Measurements from ENCODE around the gene GPATCH1.
A peak's percentile ranks its signal among the peaks of the same experiment; 100 is the strongest.
"Not testable (repeated sequence)": the region's sequence is repeated elsewhere in the genome, so short reads cannot be mapped to it uniquely, and the experiment has no call there.

GPATCH1 gene

DNA sequence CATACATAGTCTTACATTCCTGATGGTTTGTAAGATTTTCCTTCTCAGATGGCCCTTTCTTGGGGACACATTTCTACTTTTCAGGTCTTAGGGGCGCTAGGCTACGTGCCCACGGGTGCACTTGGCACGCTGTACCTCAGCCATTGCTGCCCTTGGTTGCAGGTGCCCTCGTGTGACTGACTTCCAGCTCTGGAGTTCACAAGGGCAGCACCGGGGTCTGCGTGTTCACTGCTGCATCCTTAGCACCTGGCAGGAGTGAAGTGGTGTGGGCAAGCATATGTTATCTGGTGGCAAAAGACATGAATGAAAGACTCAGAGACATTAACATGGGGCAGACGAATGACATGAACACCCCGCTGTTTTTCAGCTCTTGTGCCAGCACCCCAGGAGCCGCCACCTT lies 37.7 kb downstream of the GPATCH1 start:
- DNase-seq (ENCODE audit: low read depth), result no peak

DNA sequence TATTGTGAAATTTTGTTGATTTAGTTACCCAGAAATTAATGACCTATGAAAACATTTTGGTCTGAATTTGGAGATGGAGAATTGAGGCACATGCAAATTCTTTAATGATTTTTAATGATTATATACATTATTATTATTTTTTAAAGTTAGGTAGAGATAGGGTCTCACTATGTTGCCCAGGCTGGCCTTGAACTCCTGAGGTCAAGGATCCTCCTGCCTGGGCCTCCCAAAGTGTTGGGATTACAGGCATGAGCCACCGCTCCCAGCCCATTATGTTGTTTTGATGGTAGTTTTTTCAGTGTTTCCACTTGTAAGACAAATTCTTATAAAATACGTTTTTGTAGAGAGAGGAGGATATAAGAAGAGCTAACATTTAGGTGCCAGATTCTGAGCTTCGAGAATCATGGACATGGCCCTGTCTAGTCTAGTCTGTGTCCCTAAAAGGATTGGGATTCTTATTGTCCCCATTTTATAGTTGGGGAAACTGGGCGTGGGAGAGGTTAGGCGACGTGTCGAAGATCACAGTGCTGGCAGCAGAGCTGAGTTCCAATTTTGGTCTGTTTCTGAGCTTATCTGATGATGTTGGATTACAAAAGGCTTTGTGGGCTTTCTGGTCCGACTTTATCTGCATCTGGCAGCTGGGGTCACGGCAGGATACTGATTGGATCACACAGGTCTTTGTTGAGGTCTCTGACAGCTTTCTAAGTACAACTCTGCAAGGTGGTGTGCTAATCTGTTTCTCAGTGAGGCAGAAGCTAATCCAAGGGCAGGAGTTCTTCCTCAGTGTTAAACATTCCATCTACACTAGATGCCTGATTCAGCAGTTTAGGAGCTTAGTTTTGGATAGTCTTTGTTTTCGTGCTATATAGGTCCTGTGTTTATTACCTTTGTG lies 43.5 kb downstream of the GPATCH1 start:
- no peak for DNase-seq (ENCODE audit: low read depth)

DNA sequence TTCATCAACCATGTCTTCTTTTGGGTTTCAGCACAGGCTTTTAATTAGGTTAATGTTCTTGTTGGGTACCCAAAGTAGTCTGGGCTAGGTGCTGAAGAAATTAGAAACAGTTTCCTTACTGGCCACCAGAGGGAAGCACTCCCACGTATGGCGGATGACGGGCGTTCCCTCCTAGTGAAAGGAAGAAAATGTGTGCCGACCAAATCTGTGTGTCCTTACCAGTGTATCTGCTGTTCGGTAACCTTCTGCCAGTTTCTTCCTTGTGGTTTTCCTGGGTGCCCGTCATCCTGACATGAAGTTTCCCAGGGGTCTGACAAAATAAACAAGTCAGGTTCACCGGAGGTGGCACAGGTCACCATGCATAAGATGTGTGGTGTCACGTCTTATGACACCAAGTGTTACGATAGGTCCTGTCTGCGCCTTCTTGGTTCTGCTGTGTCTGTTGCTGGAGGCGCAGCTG lies 45.0 kb downstream of the GPATCH1 start:
- peak; percentile 14 for DNase-seq (ENCODE audit: low read depth)

DNA sequence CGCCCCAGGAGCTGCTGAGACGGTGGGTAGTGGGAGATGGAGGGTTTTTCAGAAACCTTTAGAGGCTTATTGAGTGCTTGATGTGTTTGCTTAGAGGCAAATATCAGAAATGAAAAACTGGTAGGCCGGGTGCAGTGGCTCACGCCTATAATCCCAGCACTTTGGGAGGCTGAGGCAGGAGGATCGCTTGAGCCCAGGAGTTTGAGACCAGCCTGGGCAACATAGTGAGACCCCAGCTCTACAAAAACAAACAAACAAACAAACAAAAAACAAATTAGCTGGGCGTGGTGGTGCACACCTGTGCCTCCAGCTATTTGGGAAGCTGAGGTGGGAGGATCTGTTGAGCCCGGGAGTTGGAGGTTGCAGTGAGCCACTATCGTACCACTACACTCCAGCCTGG lies 45.7 kb downstream of the GPATCH1 start:
- not testable (repeated sequence) for DNase-seq (ENCODE audit: low read depth)

DNA sequence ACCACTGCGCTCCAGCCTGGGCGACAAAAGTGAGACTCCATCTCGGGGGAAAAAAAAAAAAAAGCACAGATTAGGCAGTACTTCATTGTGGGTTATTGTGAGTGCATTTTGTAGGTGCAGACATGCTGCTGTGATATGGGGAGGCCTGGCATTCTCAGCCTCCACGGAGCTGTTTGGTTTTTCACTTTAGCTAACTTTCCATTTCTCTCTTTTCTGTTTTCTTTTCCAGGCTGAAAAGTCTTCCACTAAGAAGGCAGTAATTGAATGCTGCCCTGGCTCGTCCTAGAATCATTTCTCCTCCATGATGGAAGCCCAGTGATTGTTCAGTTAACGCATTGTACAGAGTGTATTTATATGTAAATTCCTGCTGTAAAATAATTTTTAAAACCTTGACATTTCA lies 48.9 kb downstream of the GPATCH1 start:
- no peak for DNase-seq (ENCODE audit: low read depth)

DNA sequence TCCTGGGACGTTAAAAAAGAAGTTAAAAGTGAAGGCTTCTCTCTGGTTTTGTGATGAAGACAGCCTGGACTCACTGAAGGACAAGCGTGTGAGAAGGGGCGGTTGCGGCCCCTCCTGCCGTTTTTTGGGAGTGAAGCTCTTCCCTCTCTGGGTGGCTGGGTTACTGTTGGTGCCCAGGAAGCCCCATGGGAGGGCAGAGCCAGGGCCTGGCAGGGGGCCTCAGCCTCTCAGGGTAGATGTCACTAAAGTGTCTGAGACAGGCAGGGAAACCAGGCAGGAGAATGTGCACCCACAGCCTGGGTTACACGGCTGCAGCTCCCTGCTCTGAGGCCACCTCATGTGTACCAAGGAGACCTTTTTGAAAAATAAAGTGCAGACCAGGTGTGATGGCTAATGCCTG lies 49.5 kb downstream of the GPATCH1 start:
- DNase-seq (ENCODE audit: low read depth), result no peak

DNA sequence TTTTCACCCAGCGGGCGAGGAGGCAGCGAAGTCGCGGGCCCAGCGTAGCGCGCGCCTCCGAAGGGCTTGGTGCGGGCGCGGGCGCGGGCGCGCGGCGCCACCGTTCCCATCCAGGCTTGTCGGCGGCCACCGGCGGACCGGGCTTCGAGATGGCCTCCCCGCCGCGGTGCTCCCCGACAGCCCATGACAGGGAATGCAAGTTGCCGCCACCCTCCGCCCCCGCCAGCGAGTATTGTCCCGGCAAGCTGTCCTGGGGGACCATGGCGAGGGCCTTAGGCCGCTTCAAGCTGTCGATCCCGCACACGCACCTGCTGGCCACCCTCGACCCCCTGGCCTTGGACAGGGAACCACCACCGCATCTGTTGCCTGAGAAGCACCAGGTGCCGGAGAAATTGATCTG lies 51.0 kb downstream of the GPATCH1 start, which contains the start of gene WDR88:
Gene WDR88, plus strand, starts transcription at position 94 of the 400 bp plus-strand sequence. Its CDS starts 56 bp downstream, at position 150.
- no peak for DNase-seq (ENCODE audit: low read depth)

DNA sequence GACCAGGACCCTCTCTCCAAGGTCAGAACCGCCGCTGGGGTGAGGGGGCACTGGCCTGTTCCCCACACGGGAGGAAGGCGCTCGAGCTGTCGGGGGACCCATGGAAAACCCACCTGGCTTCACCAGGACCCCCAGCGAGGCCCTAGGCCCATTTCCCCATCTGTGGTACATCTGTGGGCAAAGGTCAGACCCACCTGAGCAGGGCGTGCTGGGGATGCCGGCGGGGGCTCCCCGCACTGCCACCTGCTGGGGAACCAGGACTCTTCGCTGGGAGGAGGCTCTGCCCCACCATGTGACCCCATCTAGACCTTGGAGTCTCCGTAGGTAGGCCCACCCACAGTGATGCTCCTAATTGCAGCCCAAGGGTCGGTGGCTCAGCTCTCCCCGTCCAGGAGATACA lies 51.4 kb downstream of the GPATCH1 start:
- DNase-seq (ENCODE audit: low read depth), result no peak

DNA sequence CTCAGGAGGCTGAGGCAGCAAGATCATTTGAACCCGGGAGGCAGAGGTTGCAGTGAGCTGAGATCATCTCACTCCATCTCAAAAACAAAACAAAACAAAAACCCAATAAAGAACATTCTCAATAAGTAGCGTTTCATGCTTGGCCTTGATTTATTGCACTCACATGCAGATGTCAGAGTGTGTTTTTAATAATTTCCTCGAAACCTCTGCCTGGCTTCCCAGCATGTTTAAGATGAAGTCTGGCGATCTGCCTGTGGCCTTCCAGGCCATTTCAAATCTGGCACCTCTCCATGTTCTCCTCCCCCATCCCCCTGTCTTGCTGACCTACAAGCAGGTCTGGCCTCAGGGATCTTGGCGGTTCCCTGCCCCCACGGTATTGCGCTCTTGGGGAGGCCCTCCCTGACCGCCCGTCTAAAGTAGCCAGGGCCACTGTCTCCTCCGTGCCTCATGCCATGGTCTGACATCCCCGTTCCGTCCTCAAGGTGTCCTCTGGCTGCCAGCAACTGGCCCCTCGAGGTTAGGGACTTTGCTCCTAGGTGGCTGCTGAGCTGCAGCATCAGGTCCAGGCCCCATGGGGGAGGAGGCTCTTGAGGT lies 52.6 kb downstream of the GPATCH1 start:
- no peak for DNase-seq (ENCODE audit: low read depth)

DNA sequence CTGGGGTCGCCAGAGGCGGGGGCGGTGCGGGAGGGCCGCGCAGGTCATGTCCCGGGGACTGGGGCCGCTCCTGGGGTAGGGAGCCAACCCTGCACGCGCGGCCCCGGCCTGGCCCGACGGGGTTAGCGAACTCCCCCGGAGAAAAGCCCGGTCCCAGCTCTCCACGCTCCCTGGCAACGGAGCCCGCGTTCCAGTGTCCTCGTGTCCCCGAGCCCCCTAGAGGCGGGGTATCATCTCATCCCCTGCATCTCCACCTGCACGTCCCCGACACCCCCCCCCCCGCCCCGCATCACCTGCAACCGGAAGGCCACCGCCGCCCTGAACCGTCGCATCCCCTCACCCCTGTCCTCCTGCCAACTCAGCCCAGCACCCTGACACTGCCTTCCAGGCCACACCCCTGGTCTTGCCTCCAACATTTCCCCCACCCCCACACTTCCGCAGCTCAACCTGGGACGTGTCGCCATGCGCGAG lies 53.6 kb downstream of the GPATCH1 start:
- peak; percentile 32 for DNase-seq (ENCODE audit: low read depth)

DNA sequence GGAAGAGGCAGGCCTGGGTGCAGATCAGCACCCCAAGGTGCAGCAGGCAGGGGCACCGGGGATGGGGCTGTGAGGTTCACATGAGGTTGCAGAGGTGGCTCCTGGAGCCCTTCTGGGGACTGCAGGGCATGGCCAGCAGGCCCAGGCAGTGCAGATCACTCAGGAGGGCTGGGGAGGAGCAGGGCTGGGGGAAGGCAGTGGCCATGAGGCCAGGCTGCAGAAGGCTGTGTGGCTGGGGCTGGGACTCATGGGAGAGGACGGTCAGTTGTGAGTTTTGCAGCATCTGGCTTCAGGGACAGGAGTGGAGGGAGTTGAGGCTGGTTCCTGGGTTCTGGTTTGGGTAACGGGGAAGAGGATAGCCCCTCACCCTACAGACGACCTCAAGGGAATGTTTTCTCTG lies 58.2 kb downstream of the GPATCH1 start:
- DNase-seq (ENCODE audit: low read depth), result no peak

DNA sequence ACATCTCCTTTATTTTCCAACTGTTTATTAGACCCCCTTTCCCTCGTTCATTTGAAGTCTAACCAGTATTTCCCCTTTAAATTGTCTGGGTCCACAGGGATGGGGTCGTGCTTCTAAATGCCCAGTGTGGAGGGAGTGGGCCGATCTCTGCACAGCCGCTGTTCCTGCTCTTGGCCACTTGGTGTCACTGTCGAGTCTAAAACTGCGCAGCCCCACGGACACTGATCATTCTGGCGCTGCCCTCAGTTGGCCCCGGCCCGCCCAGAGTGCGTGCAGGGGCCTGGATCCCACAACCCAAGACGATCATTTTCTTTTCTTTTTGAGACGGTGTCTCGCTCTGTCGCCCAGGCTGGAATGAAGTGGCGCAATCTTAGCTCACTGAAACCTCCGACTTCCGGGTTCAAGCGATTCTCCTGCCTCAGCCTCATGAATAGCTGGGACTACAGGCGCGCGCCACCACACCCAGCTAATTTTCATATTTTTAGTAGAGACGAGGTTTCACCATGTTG lies 63.0 kb downstream of the GPATCH1 start:
- peak; percentile 34 for DNase-seq (ENCODE audit: low read depth)

DNA sequence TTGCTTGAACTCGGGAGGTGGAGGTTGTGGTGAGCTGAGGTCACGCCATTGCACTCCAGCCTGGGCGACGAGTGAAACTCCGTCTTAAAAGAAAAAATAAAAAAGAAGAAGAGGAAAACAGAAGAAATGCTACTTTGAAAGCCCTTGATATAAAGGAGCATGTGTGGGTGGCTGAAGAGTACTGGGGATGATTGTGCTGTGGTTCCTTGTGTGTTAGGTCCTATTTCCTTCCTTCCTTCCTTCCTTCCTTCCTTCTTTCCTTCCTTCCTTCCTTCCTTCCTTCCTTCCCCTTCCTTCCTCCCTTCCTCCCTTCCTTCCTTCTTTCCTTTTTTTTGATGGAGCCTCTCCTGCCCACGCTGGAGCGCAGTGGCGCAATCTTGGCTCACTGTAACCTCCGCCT lies 65.2 kb downstream of the GPATCH1 start:
- no peak for DNase-seq (ENCODE audit: low read depth)

DNA sequence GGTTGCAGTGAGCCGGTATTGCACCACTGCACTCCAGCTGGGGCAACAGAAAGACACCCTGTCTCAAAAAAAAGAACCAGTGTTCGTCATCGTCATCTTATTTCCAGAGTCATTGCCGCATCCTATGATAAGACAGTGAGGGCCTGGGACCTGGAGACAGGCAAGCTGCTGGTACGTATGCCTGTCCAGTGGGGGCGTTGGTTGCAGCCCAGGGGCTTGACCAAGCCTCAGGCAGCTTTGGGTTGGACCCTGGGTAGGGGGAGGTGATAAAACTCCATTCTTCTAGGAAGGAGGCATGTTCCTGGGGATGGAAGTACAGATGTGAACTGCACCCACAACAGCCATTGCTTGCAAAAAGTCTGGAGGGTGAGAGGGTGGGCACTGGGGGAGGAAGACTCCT lies 66.6 kb downstream of the GPATCH1 start:
- no peak for DNase-seq (ENCODE audit: low read depth)

DNA sequence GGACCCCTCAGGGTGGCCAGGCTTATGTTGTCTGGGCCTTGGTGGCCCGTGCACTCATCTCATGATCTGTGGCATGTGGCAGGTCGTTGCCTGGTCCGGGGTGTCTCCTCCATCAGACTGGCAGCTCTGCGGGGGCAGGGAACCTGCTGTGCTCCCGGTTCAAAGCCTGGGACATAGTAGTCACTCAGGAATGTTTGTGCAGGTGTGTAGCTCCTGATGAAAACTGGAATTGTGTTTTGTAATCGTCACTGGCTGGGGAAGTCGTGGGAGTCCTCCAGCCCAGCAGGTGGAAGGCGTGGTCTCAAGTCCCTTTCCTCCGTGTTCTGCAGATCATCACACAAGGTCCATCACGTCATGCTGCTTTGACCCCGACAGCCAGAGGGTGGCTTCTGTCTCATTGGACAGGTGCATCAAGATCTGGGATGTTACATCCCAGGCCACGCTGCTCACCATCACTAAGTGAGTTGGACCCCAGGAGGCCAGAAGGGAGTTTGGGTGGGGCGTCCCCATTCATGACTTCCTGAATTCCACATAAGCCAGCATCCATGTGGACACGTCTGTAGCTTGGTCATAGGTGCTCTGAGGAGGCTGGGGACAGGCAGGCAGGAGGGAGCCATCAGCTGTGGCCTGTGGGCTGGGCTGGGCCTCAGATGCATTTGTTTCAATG lies 70.0 kb downstream of the GPATCH1 start:
- DNase-seq (ENCODE audit: low read depth), result no peak

DNA sequence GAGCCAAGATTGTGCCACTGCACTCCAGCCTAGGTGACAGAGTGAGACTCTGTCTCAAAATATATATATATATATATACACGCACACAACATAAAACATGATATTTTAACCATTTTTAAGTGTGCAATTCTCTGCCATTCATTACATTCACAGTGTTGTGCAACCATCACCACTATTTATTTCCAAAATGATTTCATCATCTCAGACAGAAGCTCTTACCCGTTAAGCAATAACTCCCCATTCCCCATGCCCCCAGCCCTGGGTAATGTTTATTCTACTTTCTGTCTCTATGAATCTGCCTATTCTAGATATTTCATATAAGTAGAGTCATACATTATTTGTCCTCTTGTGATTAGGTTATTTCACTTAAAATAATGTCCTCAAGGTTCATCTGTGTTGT lies 71.2 kb downstream of the GPATCH1 start:
- no peak for DNase-seq (ENCODE audit: low read depth)

DNA sequence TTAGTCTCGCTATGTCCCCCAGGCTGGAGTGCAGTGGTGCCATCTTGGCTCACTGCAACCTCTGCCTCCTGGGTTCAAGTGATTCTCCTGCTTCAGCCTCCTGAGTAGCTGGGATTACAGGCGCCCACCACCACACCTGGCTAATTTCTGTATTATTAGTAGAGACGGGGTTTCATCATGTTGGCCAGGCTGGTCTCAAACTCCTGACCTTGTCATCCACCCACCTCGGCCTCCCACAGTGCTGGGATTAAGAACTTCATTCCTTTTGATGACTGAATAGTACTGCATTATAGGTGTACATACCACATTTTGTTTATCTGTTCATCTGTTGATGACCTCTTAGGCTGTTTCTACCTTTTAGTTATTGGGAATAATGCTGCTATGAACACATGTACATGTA lies 71.6 kb downstream of the GPATCH1 start:
- DNase-seq (ENCODE audit: low read depth), result not testable (repeated sequence)

DNA sequence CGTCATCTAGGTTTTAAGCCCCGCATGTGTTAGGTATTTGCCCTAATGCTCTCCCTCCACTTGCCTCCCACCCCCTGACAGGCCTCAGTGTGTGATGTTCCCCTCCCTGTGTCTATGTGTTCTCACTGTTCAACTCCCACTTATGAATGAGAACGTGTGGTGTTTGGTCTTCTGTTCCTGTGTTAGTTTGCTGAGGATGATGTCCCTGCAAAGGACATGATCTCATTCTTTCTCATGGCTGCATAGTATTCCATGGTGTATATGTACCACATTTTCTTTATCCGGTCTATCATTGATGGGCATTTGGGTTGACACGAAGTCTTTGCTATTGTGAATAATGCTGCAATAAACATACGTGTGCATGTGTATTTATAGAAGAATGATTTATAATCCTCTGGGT lies 73.3 kb downstream of the GPATCH1 start:
- DNase-seq (ENCODE audit: low read depth), result not testable (repeated sequence)

DNA sequence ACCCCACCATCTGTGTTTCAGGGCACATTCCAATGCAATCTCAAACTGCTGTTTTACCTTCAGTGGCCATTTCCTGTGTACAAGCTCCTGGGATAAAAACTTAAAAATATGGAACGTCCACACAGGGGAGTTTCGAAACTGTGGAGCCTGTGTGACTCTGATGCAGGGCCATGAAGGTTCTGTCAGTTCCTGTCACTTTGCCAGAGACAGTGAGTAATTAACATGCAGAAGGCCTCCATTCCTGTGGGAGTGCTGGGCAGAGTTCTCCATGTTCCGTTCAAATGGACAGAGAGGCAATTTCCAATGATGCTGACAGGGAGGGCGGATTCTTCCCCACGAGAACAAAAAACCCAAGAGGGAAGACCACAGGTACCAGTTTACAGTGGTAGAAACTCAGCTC lies 75.4 kb downstream of the GPATCH1 start:
- DNase-seq (ENCODE audit: low read depth), result no peak

DNA sequence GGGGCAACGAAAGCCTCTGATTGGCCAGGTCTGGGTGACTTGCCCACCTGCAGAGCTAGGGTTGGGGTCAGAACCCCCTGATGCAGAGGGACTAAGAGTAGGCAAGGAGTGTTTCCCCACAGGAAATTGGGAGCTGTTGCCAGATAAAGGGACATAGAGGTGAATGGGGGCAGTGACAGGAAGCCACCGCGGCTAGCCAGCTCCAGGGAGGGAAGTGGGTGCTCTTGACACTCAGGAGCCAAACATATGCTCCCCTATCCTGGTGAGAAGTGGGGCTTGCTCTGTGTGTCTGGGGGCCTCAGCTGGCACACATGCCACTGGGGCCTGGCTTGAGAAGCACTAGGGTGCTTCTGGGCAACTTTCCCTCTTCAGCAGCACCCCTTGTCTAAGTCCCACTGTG lies 76.9 kb downstream of the GPATCH1 start:
- DNase-seq (ENCODE audit: low read depth), result no peak

DNA sequence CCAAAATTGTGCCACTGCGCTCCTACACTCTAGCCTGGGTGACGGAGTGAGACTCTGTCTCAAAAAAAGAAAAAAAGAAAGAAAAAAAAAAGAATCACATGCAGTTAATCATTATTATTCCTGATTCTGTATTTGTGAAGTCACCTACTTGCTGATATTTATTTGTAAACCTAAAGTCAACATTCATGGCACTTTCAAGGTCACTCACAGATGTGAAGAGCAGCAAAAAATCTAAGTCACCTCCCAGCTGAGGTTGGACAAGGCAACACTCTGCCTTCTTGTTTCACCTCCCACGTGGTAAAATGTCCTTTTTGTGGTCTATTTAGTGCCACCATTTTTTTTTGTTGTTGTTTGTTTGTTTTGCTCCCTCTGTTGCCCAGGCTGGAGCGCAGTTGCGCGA lies 77.4 kb downstream of the GPATCH1 start:
- no peak for DNase-seq (ENCODE audit: low read depth)

DNA sequence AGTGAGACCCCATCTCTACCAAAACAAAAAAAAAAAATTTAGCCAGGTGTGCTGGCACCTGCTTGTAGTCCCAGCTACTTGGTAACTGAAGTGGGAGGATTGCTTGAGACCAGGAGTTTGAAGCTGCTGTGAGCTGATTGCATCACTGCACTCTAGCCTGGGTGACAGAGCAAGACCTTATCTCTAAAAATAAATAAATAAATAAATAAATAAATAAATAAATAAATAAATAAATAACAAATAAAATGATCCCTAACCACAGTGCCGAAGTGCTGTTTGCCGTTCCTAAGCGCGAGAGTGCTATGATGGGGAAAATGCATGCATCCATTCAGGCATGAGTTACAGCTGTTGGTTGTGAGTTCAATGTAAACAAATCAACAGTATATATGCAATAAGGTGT lies 78.2 kb downstream of the GPATCH1 start:
- DNase-seq (ENCODE audit: low read depth), result no peak

DNA sequence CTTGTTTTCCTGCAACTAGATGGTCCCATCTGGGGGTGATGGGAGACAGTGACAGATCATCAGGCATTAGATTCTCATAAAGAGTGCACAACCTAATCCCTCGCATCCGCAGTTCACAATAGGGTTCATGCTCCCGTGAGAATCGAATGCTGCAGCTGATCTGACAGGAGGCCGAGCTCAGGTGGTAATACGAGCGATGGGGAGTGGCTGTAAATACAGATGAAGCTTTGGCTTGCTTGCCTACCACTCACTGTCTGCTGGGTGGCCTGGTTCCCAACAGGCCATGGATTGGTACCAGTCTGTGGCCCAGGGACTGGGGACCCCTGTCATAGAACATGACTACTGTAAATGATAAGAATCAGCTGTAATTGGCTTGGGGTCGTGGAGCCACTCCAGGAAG lies 78.9 kb downstream of the GPATCH1 start:
- no peak for DNase-seq (ENCODE audit: low read depth)
